HepG2 (cell line): ENCODE measurements around the gene EFNA3. TPM values are rescaled to one million over a fixed set of nuclear protein-coding genes. Genes with fewer than 3 reads are reported as not detected.

Experiments
- BRD4 ChIP-seq: sonication (generic); formaldehyde crosslinking; IDR thresholded peaks from 2 replicates; pipeline ENCODE4 v1.4.0; 2020; ENCODE audit warnings: missing genetic modification reagents
- KDM3A ChIP-seq: IDR thresholded peaks from 2 replicates; pipeline ENCODE4 v1.6.1; 2018; ENCODE audit warnings: low read depth, missing compliant biosample characterization
- KLF13 ChIP-seq: sonication (generic); formaldehyde crosslinking; IDR thresholded peaks from 2 replicates; pipeline ENCODE4 v1.4.0; 2020; ENCODE audit warnings: mild to moderate bottlenecking, missing genetic modification reagents
- MAF1 ChIP-seq: sonication (generic); formaldehyde crosslinking; IDR thresholded peaks from 2 replicates; pipeline ENCODE4 v1.5.0; 2020; ENCODE audit warnings: missing genetic modification reagents, borderline replicate concordance
- NFE2L1 ChIP-seq: sonication (generic); formaldehyde crosslinking; IDR thresholded peaks from 2 replicates; pipeline ENCODE4 v1.4.0; 2020; ENCODE audit warnings: missing genetic modification reagents, mild to moderate bottlenecking, borderline replicate concordance
- RARG ChIP-seq: sonication (generic); formaldehyde crosslinking; IDR thresholded peaks from 2 replicates; pipeline ENCODE4 v1.4.0; 2020; ENCODE audit warnings: low read depth, mild to moderate bottlenecking, missing genetic modification reagents
- RORA ChIP-seq: sonication (generic); formaldehyde crosslinking; IDR thresholded peaks from 2 replicates; pipeline ENCODE4 v1.5.0; 2020; ENCODE audit warnings: mild to moderate bottlenecking, missing genetic modification reagents, moderate library complexity
- SALL2 ChIP-seq: sonication (generic); formaldehyde crosslinking; IDR thresholded peaks from 2 replicates; pipeline ENCODE4 v1.8.1; 2023; ENCODE audit warnings: mild to moderate bottlenecking, missing genetic modification reagents, inconsistent platforms
- SMAD1 ChIP-seq: sonication (generic); formaldehyde crosslinking; IDR thresholded peaks from 2 replicates; pipeline ENCODE4 v1.4.0; 2020; ENCODE audit warnings: missing genetic modification reagents, low read depth, mild to moderate bottlenecking, borderline replicate concordance
- SRY ChIP-seq: sonication (generic); formaldehyde crosslinking; IDR thresholded peaks from 2 replicates; pipeline ENCODE4 v1.8.0; 2022; ENCODE audit warnings: mild to moderate bottlenecking, missing genetic modification reagents
- ZBTB3 ChIP-seq: sonication (generic); formaldehyde crosslinking; IDR thresholded peaks from 2 replicates; pipeline ENCODE4 v1.4.0; 2020; ENCODE audit warnings: low read depth, mild to moderate bottlenecking, moderate library complexity, missing genetic modification reagents, borderline replicate concordance
- ZBTB8A ChIP-seq: sonication (generic); formaldehyde crosslinking; IDR thresholded peaks from 2 replicates; pipeline ENCODE4 v1.4.0; 2020; ENCODE audit warnings: mild to moderate bottlenecking, low read depth, missing genetic modification reagents, borderline replicate concordance
- ZFP90 ChIP-seq: sonication (generic); formaldehyde crosslinking; IDR thresholded peaks from 2 replicates; pipeline ENCODE4 v1.8.0; 2022; ENCODE audit warnings: missing genetic modification reagents, mild to moderate bottlenecking, inconsistent platforms, borderline replicate concordance
- ZMAT3 ChIP-seq: sonication (generic); formaldehyde crosslinking; conservative IDR thresholded peaks from 2 replicates; pipeline ENCODE4 v1.7.0; 2021; ENCODE audit warnings: missing genetic modification reagents
- ZNF253 ChIP-seq: sonication (generic); formaldehyde crosslinking; IDR thresholded peaks from 2 replicates; pipeline ENCODE4 v1.8.0; 2022; ENCODE audit warnings: mild to moderate bottlenecking, missing genetic modification reagents, borderline replicate concordance
- ZNF292 ChIP-seq: sonication (generic); formaldehyde crosslinking; IDR thresholded peaks from 2 replicates; pipeline ENCODE4 v1.8.1; 2022; ENCODE audit warnings: mild to moderate bottlenecking, low read depth, missing genetic modification reagents, borderline replicate concordance
- ZNF383 ChIP-seq: sonication (generic); formaldehyde crosslinking; IDR thresholded peaks from 2 replicates; pipeline ENCODE4 v1.4.0; 2020; ENCODE audit warnings: missing genetic modification reagents, mild to moderate bottlenecking, borderline replicate concordance
- ZNF850 ChIP-seq: sonication (generic); formaldehyde crosslinking; conservative IDR thresholded peaks from 2 replicates; pipeline ENCODE4 v1.9.0; 2021; ENCODE audit warnings: mild to moderate bottlenecking, missing genetic modification reagents
- polyA plus RNA-seq, 8 experiments: library from polyadenylated mRNA; depleted of rRNA in 3 of 8; stranded (reverse) in 7 of 8; unstranded in 1 of 8; fragments of >200 nt; fragmentation: Illumina TruSeq in 4 of 8; extraction: Trizol in 4 of 8; gene quantifications; 2 replicates each; pipeline versions ENCODE4 v1.2.1 to v1.2.3, GENCODE V29; 2011 to 2016; ENCODE audit warnings: low read depth in 4 of 8, missing spikeins in 1 of 8, mixed read lengths in 1 of 8; ENCODE audit not compliant: insufficient read depth in 1 of 8
- total RNA-seq, 5 experiments: library from RNA; depleted of rRNA; stranded (reverse); fragments of >200 nt; fragmentation: Illumina TruSeq; extraction: Trizol; gene quantifications; 2 replicates each; pipeline ENCODE4 v1.2.3, GENCODE V29; 2016; ENCODE audit warnings: low read depth in 1 of 5
- TF ChIP-seq, protein P1 (sequence below): sonication (generic); formaldehyde crosslinking; IDR thresholded peaks from 2 replicates; pipeline ENCODE4 v1.4.0; 2020; ENCODE audit warnings: missing genetic modification reagents, mild to moderate bottlenecking, borderline replicate concordance
- TF ChIP-seq, protein P2 (sequence below): sonication (generic); formaldehyde crosslinking; IDR thresholded peaks from 2 replicates; pipeline ENCODE4 v1.8.0; 2023; ENCODE audit warnings: mild to moderate bottlenecking, missing genetic modification reagents
- TF ChIP-seq, protein P3 (sequence below): sonication (generic); formaldehyde crosslinking; IDR thresholded peaks from 2 replicates; pipeline ENCODE4 v1.8.0; 2022; ENCODE audit warnings: missing genetic modification reagents, mild to moderate bottlenecking, borderline replicate concordance
- TF ChIP-seq, protein P4 (sequence below): sonication (generic); formaldehyde crosslinking; IDR thresholded peaks from 2 replicates; pipeline ENCODE4 v1.4.0; 2020; ENCODE audit warnings: missing genetic modification reagents
- TF ChIP-seq, protein P5 (sequence below): sonication (generic); formaldehyde crosslinking; IDR thresholded peaks from 2 replicates; pipeline ENCODE4 v1.5.1; 2020; ENCODE audit warnings: missing genetic modification reagents, mild to moderate bottlenecking, borderline replicate concordance

Gene EFNA3
- total and polyA plus RNA-seq, 2 of the 13 experiments (the other 11 are each of a cell fraction or from before 2014, with no cell fraction given): 1.0 to 5.7 TPM

DNA sequence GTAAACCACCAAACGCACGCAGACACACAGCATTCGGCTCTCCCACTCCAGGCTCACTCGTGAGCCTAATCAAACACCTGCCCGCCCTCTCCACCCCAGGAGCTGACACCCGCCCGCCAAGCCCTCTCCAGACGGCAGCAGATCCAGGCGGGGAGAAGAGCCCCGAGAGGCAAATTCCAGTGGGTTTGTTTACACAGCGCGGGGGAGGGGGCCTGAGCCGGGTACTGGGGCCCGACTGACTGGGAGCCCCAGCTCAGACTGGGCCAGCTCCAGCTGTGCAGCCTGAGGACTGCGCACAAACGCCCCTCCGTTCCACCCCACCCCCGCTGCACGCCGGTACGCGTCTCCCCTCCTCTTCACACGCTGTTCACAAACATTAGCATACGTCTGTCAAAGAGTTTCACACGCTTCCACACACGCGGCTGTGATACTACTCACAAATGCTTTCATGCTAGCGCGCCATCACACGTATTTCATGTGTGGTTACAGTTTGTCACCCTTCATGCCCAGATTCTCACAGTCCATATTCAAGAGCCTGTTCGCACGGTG, 48.0 kb downstream of the EFNA3 start (continued):
- TF ChIP-seq BRD4: peak; percentile 28; the same call in 1 of the 2 replicates
- TF ChIP-seq RARG (CRISPR knock-in tag): no peak
- TF ChIP-seq, protein P1, sequence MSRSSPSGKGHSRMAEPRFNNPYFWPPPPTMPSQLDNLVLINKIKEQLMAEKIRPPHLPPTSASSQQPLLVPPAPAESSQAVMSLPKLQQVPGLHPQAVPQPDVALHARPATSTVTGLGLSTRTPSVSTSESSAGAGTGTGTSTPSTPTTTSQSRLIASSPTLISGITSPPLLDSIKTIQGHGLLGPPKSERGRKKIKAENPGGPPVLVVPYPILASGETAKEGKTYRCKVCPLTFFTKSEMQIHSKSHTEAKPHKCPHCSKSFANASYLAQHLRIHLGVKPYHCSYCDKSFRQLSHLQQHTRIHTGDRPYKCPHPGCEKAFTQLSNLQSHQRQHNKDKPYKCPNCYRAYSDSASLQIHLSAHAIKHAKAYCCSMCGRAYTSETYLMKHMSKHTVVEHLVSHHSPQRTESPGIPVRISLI (CRISPR knock-in tag): no peak
- TF ChIP-seq NFE2L1 (CRISPR knock-in tag): no peak
- TF ChIP-seq, protein P2, sequence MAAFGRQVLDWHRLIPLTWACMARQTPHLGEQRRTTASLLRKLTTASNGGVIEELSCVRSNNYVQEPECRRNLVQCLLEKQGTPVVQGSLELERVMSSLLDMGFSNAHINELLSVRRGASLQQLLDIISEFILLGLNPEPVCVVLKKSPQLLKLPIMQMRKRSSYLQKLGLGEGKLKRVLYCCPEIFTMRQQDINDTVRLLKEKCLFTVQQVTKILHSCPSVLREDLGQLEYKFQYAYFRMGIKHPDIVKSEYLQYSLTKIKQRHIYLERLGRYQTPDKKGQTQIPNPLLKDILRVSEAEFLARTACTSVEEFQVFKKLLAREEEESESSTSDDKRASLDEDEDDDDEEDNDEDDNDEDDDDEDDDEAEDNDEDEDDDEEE (CRISPR knock-in tag): no peak
- 0 out of 2 replicates have a peak, but pooled peaks have one; percentile 10 for TF ChIP-seq KLF13 (CRISPR knock-in tag)
- TF ChIP-seq, protein P3, sequence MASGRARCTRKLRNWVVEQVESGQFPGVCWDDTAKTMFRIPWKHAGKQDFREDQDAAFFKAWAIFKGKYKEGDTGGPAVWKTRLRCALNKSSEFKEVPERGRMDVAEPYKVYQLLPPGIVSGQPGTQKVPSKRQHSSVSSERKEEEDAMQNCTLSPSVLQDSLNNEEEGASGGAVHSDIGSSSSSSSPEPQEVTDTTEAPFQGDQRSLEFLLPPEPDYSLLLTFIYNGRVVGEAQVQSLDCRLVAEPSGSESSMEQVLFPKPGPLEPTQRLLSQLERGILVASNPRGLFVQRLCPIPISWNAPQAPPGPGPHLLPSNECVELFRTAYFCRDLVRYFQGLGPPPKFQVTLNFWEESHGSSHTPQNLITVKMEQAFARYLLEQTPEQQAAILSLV (CRISPR knock-in tag): no peak
- no peak for TF ChIP-seq ZNF253 (CRISPR knock-in tag)
- no peak for TF ChIP-seq SALL2
- no peak for TF ChIP-seq KDM3A (CRISPR knock-in tag)
- TF ChIP-seq ZNF850 (CRISPR knock-in tag): 0 out of 2 replicates have a peak, but pooled peaks have one; percentile 4
- no peak for TF ChIP-seq RORA (CRISPR knock-in tag)
- 0 out of 2 replicates have a peak, but pooled peaks have one; percentile 80 for TF ChIP-seq ZBTB8A (CRISPR knock-in tag)
- TF ChIP-seq ZNF292 (CRISPR knock-in tag): no peak
- TF ChIP-seq SRY: no peak; the same call in 1 of the 2 replicates
- TF ChIP-seq, protein P4, sequence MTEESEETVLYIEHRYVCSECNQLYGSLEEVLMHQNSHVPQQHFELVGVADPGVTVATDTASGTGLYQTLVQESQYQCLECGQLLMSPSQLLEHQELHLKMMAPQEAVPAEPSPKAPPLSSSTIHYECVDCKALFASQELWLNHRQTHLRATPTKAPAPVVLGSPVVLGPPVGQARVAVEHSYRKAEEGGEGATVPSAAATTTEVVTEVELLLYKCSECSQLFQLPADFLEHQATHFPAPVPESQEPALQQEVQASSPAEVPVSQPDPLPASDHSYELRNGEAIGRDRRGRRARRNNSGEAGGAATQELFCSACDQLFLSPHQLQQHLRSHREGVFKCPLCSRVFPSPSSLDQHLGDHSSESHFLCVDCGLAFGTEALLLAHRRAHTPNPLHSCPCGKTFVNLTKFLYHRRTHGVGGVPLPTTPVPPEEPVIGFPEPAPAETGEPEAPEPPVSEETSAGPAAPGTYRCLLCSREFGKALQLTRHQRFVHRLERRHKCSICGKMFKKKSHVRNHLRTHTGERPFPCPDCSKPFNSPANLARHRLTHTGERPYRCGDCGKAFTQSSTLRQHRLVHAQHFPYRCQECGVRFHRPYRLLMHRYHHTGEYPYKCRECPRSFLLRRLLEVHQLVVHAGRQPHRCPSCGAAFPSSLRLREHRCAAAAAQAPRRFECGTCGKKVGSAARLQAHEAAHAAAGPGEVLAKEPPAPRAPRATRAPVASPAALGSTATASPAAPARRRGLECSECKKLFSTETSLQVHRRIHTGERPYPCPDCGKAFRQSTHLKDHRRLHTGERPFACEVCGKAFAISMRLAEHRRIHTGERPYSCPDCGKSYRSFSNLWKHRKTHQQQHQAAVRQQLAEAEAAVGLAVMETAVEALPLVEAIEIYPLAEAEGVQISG (CRISPR knock-in tag): no peak
- TF ChIP-seq, protein P5, sequence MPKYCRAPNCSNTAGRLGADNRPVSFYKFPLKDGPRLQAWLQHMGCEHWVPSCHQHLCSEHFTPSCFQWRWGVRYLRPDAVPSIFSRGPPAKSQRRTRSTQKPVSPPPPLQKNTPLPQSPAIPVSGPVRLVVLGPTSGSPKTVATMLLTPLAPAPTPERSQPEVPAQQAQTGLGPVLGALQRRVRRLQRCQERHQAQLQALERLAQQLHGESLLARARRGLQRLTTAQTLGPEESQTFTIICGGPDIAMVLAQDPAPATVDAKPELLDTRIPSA (CRISPR knock-in tag): no peak
- TF ChIP-seq SMAD1 (CRISPR knock-in tag): no peak
- no peak; the same call in 1 of the 2 replicates for TF ChIP-seq ZBTB3 (CRISPR knock-in tag)
- no peak for TF ChIP-seq ZFP90 (CRISPR knock-in tag)
- TF ChIP-seq MAF1 (CRISPR knock-in tag): no peak; the same call in 1 of the 2 replicates
- no peak for TF ChIP-seq ZNF383
- TF ChIP-seq ZMAT3 (CRISPR knock-in tag): no peak
